Activated naive CD4-positive, alpha-beta T cell treated with anti-CD3 and anti-CD28 coated beads, Interleukin-2, amount 50 U/mL, for 24 hours (primary cell): Measurements from ENCODE around the gene LRRC41.
"Not testable (repeated sequence)": the region's sequence is repeated elsewhere in the genome, so short reads cannot be mapped to it uniquely, and the experiment has no call there.

Experiments
- H3K27ac Mint-ChIP-seq: one replicate; pipeline ENCODE4 v1.8.0; 2021; ENCODE audit warnings: mild to moderate bottlenecking, mixed read lengths
- H3K27me3 Mint-ChIP-seq: one replicate; pipeline ENCODE4 v1.8.0; 2021; ENCODE audit warnings: mixed read lengths
- H3K36me3 Mint-ChIP-seq: one replicate; pipeline ENCODE4 v1.8.0; 2021; ENCODE audit warnings: mixed read lengths
- H3K4me1 Mint-ChIP-seq: one replicate; pipeline ENCODE4 v1.8.0; 2021; ENCODE audit warnings: mixed read lengths
- H3K4me3 Mint-ChIP-seq: one replicate; pipeline ENCODE4 v1.8.0; 2021; ENCODE audit warnings: mild to moderate bottlenecking, mixed read lengths
- H3K9me3 Mint-ChIP-seq: one replicate; pipeline ENCODE4 v1.8.0; 2021; ENCODE audit warnings: mixed read lengths

LRRC41 gene

DNA sequence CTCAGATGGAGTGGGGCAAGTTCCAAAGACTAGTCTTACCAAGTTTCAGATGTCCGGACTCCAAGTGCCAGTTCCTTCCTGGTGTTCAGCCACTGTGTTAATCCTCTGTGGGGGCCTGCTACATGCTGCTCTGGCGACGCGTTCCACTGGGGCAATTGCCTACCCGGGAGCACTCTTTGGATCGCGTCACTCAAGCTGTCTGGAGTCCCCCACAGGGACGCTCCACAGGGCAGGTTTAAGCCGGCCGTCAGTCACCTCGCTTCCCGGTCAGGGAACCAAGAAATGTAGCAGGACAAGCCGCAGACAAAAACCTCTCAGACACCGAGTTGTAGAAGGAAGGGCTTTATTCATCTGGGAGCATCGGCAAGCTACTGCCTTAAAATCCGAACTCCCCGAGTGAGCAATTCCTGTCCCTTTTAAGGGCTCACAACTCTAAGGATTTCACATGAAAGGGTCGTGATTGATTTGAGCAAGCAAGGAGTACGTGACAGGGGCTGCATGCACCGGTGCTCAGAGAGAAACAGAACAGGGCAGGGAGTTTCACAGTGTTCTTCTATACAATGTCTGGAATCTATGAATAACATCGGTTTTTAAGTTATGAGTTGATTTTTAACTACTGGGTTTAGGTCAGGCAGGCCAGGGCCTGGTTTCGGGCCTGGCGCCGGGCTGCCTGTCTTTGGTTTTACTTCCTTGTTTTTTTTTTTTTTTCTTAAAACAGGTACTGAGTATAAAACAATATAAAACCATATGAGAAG lies 28.5 kb upstream of the LRRC41 start:
- not testable (repeated sequence) for H3K27ac Mint-ChIP-seq, H3K9me3 Mint-ChIP-seq, H3K27me3 Mint-ChIP-seq, H3K4me1 Mint-ChIP-seq, H3K4me3 Mint-ChIP-seq, H3K36me3 Mint-ChIP-seq

DNA sequence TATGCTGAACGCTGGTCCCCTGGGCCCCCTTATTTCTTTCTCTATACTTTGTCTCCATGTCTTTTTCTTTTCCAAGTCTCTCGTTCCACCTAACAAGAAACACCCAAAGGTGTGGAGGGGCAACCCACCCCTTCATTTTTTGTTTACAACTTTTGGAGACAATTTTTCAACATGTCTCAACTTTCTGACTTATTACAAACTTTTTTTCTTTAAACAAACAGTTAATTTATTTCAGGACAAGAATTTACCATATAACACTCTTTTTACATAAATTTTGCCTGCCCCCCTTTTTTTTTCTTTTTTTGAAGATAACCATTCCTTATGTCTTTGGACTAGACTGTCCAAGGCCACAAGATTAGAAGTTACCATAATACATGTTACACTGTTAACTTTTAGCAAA lies 27.0 kb upstream of the LRRC41 start:
- not testable (repeated sequence) for H3K27me3 Mint-ChIP-seq, H3K4me1 Mint-ChIP-seq, H3K27ac Mint-ChIP-seq, H3K36me3 Mint-ChIP-seq, H3K4me3 Mint-ChIP-seq, H3K9me3 Mint-ChIP-seq

- H3K4me1 Mint-ChIP-seq, H3K27ac Mint-ChIP-seq, H3K36me3 Mint-ChIP-seq, H3K27me3 Mint-ChIP-seq, H3K4me3 Mint-ChIP-seq, H3K9me3 Mint-ChIP-seq: not testable (repeated sequence)
These were observed 26.4 kb upstream of the LRRC41 start for GRCh38 chr1:46329807-46330206.

DNA sequence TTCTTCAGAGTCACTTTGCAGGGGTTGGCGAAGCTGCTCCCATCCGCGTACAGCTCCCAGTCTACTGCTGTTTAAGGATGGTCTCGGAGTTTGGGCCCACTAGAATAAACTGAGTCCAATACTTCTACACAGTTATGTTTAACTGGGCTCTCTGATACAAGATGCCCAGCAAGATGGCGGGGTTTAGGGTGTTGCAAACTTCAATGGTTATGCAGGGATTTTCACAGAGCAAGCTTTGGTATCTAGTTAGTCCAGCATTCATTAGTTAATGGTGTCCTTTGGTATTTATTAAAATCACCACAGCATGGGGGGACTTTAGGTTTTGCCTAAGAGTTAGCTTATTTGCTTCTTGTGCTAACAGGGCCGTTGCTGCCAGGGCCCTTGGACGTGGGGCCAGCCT lies 24.8 kb upstream of the LRRC41 start:
- not testable (repeated sequence) for H3K4me1 Mint-ChIP-seq, H3K27me3 Mint-ChIP-seq, H3K4me3 Mint-ChIP-seq, H3K27ac Mint-ChIP-seq, H3K36me3 Mint-ChIP-seq, H3K9me3 Mint-ChIP-seq

GRCh38 chr1:46325285-46326076 lies 22.1 kb upstream of the LRRC41 start:
- H3K9me3 Mint-ChIP-seq, H3K4me1 Mint-ChIP-seq, H3K27me3 Mint-ChIP-seq, H3K36me3 Mint-ChIP-seq, H3K4me3 Mint-ChIP-seq: not testable (repeated sequence)
- H3K27ac Mint-ChIP-seq, result peak overlapping the region; percentile 46

GRCh38 chr1:46322191-46322590 lies 18.8 kb upstream of the LRRC41 start:
- not testable (repeated sequence) for H3K27me3 Mint-ChIP-seq, H3K4me3 Mint-ChIP-seq, H3K4me1 Mint-ChIP-seq, H3K36me3 Mint-ChIP-seq, H3K9me3 Mint-ChIP-seq, H3K27ac Mint-ChIP-seq

DNA sequence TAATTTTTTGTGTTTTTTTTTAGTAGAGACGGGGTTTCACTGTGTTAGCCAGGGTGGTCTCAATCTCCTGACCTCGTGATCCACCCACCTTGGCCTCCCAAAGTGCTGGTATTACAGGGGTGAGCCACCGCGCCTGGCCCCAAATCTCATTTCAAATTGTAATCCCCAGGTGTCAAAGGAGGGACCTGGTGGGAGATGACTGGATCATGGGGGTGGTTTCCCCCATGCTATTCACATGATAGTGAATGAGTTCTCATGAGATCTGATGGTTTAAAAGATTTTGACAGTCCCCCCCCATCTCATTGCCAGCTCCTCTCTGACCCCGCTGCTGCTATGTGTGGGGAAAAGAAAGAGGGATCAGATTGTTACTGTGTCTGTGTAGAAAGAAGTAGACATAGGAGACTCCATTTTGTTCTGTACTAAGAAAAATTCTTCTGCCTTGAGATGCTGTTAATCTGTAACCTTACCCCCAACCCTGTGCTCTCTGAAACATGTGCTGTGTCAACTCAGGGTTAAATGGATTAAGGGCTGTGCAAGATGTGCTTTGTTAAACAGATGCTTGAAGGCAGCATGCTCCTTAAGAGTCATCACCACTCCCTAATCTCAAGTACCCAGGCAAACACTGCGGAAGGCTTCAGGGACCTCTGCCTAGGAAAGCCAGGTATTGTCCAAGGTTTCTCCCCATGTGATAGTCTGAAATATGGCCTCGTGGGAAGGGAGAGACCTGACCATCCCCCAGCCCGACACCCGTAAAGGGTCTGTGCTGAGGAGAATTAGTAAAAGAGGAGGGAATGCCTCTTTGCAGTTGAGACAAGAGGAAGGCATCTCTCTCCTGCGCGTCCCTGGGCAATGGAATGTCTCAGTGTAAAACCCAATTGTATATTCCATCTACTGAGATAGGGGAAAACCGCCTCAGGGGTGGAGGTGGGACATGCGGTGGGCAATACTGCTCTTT lies 16.8 kb upstream of the LRRC41 start:
- H3K4me3 Mint-ChIP-seq, H3K36me3 Mint-ChIP-seq, H3K9me3 Mint-ChIP-seq, H3K27me3 Mint-ChIP-seq, H3K27ac Mint-ChIP-seq, H3K4me1 Mint-ChIP-seq: not testable (repeated sequence)

- not testable (repeated sequence) for H3K4me1 Mint-ChIP-seq, H3K27ac Mint-ChIP-seq, H3K9me3 Mint-ChIP-seq, H3K4me3 Mint-ChIP-seq, H3K27me3 Mint-ChIP-seq, H3K36me3 Mint-ChIP-seq
These were observed 15.9 kb upstream of the LRRC41 start for GRCh38 chr1:46319301-46319700.

DNA sequence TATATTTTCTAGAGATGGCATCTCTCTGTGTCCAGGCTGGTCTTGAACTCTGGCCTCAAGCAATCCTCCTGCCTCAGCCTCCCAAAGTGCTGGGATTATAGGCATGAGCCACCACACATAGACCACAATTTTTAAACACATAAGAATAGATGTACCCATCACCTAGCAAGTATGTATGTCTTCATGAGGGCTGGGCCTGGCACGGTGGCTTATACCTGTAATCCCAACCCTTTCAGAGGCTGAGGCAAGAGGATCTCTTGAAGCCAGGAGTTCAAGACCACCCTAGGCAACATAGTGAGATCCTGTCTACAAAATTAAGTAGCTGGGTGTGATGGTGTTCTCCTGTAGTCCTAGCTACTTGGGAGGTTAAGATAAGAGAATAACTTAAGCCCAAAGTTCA lies 13.9 kb upstream of the LRRC41 start:
- Mint-ChIP-seq H3K36me3 (peaks cover 10% of the 10 kb centered on the region), H3K9me3 (no peaks in the 10 kb centered on the region), H3K4me3 (no peak overlapping the region), H3K27ac (no peak overlapping the region), H3K27me3 (no peaks in the 10 kb centered on the region), H3K4me1 (no peaks in the 10 kb centered on the region)

DNA sequence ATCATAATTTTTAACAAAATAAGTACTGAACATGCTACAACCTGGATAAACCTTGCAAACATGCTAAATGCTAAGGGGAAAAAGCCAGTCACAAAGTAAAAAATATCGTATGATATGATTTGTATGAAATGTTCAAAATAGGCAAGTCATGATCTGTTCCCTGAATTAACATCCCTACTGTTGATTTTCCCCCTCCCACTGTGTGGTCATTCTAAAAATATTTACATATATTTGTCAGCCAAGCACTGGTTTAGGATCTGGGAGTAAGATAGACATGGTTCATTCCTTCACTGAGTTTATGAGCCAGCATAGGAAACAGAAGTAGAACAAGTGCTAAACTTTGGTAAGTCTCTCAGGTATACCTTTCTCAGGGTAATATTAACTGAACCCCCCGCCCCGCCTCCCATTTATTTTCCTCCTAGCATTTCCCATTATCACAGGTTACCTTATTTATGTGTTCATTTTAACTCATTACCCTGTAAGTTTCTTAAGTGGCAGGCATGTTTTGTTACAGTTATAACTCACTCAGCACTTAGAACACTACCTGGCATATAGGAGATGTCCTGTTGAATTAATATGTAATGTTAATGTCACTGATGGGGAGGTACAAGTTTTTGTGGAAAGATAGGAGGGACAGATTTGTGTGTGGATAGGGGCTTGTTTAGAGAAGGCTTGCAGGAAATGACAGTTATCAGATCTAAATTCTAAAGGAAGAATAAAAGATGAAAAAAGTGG lies 12.4 kb upstream of the LRRC41 start:
- Mint-ChIP-seq H3K9me3 (no peaks in the 10 kb centered on the region), H3K27me3 (no peaks in the 10 kb centered on the region), H3K4me1 (no peaks in the 10 kb centered on the region), H3K27ac (no peak overlapping the region), H3K4me3 (no peak overlapping the region), H3K36me3 (peaks cover 12% of the 10 kb centered on the region)

DNA sequence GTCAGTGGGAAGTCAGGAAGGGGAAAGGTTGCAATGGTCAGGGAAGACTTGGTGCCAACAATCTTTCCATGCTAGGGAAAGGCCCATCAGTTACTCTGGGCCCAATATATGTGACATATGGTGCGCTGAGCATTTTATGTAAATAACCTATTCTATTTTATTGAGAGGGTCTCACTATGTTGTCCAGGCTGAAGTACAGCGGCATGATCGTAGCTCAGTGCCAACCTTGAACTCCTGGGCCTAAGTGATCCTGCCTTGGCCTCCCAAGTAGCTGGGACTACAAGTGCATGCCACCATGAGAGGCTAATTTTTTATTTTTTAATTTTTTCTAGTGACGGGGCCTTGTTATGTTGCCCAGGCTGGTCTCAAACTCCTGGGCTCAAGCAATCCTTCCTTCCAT lies 6.9 kb upstream of the LRRC41 start:
- H3K36me3 Mint-ChIP-seq, result peaks cover 14% of the 10 kb centered on the region
- no peaks in the 10 kb centered on the region for H3K27me3 Mint-ChIP-seq
- H3K9me3 Mint-ChIP-seq, result no peaks in the 10 kb centered on the region
- H3K27ac Mint-ChIP-seq, result no peak overlapping the region
- no peak overlapping the region for H3K4me3 Mint-ChIP-seq
- H3K4me1 Mint-ChIP-seq, result peaks cover 25% of the 10 kb centered on the region

- Mint-ChIP-seq H3K27me3 (no peaks in the 10 kb centered on the region), H3K4me1 (peaks cover 25% of the 10 kb centered on the region), H3K4me3 (no peak overlapping the region), H3K36me3 (peaks cover 12% of the 10 kb centered on the region), H3K27ac (no peak overlapping the region), H3K9me3 (no peaks in the 10 kb centered on the region)
These were observed 6.2 kb upstream of the LRRC41 start for GRCh38 chr1:46309401-46310159.

- peaks cover 10% of the 10 kb centered on the region for H3K36me3 Mint-ChIP-seq
- peak overlapping the region; percentile 66 for H3K4me3 Mint-ChIP-seq
- no peaks in the 10 kb centered on the region for H3K27me3 Mint-ChIP-seq
- peaks cover 34% of the 10 kb centered on the region for H3K4me1 Mint-ChIP-seq
- H3K27ac Mint-ChIP-seq, result no peak overlapping the region
- no peaks in the 10 kb centered on the region for H3K9me3 Mint-ChIP-seq
These were observed 2.7 kb upstream of the LRRC41 start for GRCh38 chr1:46306159-46306530.

GRCh38 chr1:46303872-46304326 lies 483 bp upstream of the LRRC41 start:
- Mint-ChIP-seq H3K4me1 (peaks cover 43% of the 10 kb centered on the region), H3K9me3 (no peaks in the 10 kb centered on the region), H3K36me3 (peaks cover 5% of the 10 kb centered on the region), H3K27ac (peak overlapping the region; percentile 98), H3K27me3 (no peaks in the 10 kb centered on the region), H3K4me3 (peak overlapping the region; percentile 96)

GRCh38 chr1:46302641-46303037 lies 777 bp downstream of the LRRC41 start:
- Mint-ChIP-seq H3K27me3 (no peaks in the 10 kb centered on the region), H3K4me3 (peak overlapping the region; percentile 96), H3K9me3 (no peaks in the 10 kb centered on the region), H3K4me1 (peaks cover 31% of the 10 kb centered on the region), H3K36me3 (peaks cover 4% of the 10 kb centered on the region), H3K27ac (peak overlapping the region; percentile 98)
